IMR-90 (cell line): ENCODE measurements around the gene RNF224. TPM values are rescaled to one million over a fixed set of nuclear protein-coding genes. Genes with fewer than 3 reads are reported as not detected.
"Not testable (repeated sequence)": the region's sequence is repeated elsewhere in the genome, so short reads cannot be mapped to it uniquely, and the experiment has no call there.

ENCODE experiments used
- ATAC-seq: fragments of 200-7000 bp; cut with Tn5 transposase; 2 replicates; pipeline ENCODE4 v1.9.1; 2020; ENCODE audit warnings: low read depth, mild to moderate bottlenecking, moderate library complexity
- BruUV-seq: library from RNA; stranded (reverse); fragments of 400-500 nt; replicated peaks from 2 replicates; lab custom pipeline; 2021; lab: Mats Ljungman, UMichigan
- CTCF ChIA-PET: fragments of 300-600 bp; formaldehyde crosslinking; extraction: SDS; loops from one replicate; lab custom pipeline; 2021; ENCODE audit warnings: antibody characterized with exemption; lab: Yijun Ruan, JAX
- POLR2A ChIA-PET: fragments of 300-600 bp; sonication (Branson Sonifier 250); formaldehyde crosslinking; loops from one replicate; lab custom pipeline; 2022; ENCODE audit warnings: antibody characterized with exemption; ENCODE audit not compliant: unreplicated experiment; lab: Charles Lee
- DNase-seq: peaks from one replicate; pipeline ENCODE4 v3.0.0; 2013
- H2AFZ ChIP-seq: replicated peaks from 2 replicates; pipeline ENCODE3; 2013; ENCODE audit warnings: low read length, mild to moderate bottlenecking; ENCODE audit not compliant: poor library complexity
- H2AK5ac ChIP-seq: 2 replicates; pipeline ENCODE4 v1.6.1; 2013; ENCODE audit warnings: low read depth, low read length, inconsistent platforms
- H2AK9ac ChIP-seq: replicated peaks from 2 replicates; pipeline ENCODE3; 2013; ENCODE audit warnings: mild to moderate bottlenecking, low read depth, low read length, moderate library complexity; ENCODE audit not compliant: poor library complexity
- H2BK120ac ChIP-seq: 2 replicates; pipeline ENCODE4 v1.6.1; 2013; ENCODE audit warnings: low read depth, low read length, inconsistent platforms
- H2BK15ac ChIP-seq: 3 replicates; pipeline ENCODE4 v1.6.1; 2013; ENCODE audit warnings: low read depth, low read length, inconsistent platforms
- H2BK20ac ChIP-seq: 2 replicates; pipeline ENCODE4 v1.6.1; 2013; ENCODE audit warnings: low read depth, mild to moderate bottlenecking, inconsistent platforms, low read length, moderate library complexity
- H2BK5ac ChIP-seq: 2 replicates; pipeline ENCODE4 v1.6.1; 2013; ENCODE audit warnings: mild to moderate bottlenecking, low read depth, low read length, inconsistent platforms; ENCODE audit not compliant: poor library complexity, severe bottlenecking
- H3K14ac ChIP-seq: replicated peaks from 2 replicates; pipeline ENCODE4 v1.6.1; 2013; ENCODE audit warnings: low read depth, low read length, inconsistent platforms
- H3K18ac ChIP-seq: 2 replicates; pipeline ENCODE4 v1.6.1; 2013; ENCODE audit warnings: low read depth, low read length, control low read depth
- H3K23ac ChIP-seq: 2 replicates; pipeline ENCODE4 v1.6.1; 2013; ENCODE audit warnings: low read depth, low read length, inconsistent platforms
- H3K27ac ChIP-seq: 2 replicates; pipeline ENCODE4 v1.5.1; 2013; ENCODE audit warnings: mild to moderate bottlenecking, control low read depth, low read length; ENCODE audit not compliant: insufficient read depth
- H3K27me3 ChIP-seq: 2 replicates; pipeline ENCODE4 v1.6.1; 2013; ENCODE audit warnings: low read length; ENCODE audit not compliant: control insufficient read depth, insufficient read depth
- H3K36me3 ChIP-seq: 2 replicates; pipeline ENCODE4 v1.6.1; 2013; ENCODE audit warnings: low read length, mixed read lengths; ENCODE audit not compliant: control insufficient read depth, insufficient read depth
- H3K4ac ChIP-seq: 2 replicates; pipeline ENCODE4 v1.6.1; 2013; ENCODE audit warnings: low read depth, low read length, inconsistent platforms
- H3K4me1 ChIP-seq: 2 replicates; pipeline ENCODE4 v1.6.1; 2013; ENCODE audit warnings: low read length, mixed read lengths; ENCODE audit not compliant: control insufficient read depth, insufficient read depth
- H3K4me2 ChIP-seq: 2 replicates; pipeline ENCODE4 v1.6.1; 2013; ENCODE audit warnings: low read depth, mild to moderate bottlenecking, control low read depth, low read length, moderate library complexity
- H3K4me3 ChIP-seq: 2 replicates; pipeline ENCODE4 v1.5.1; 2013; ENCODE audit warnings: low read depth, mild to moderate bottlenecking, control low read depth, low read length, moderate library complexity; ENCODE audit not compliant: insufficient read depth
- H3K56ac ChIP-seq: 2 replicates; pipeline ENCODE4 v1.6.1; 2013; ENCODE audit warnings: low read length, inconsistent platforms; ENCODE audit not compliant: insufficient read depth; ENCODE audit errors: extremely low read depth
- H3K79me1 ChIP-seq, 2 experiments: 2 replicates each; pipeline ENCODE4 v1.6.1; 2013; ENCODE audit warnings: low read length in 2 of 2, inconsistent platforms in 1 of 2, low read depth in 1 of 2
- H3K9ac ChIP-seq: 2 replicates; pipeline ENCODE4 v1.6.1; 2013; ENCODE audit warnings: low read depth, low read length, control low read depth
- H3K9me1 ChIP-seq: 2 replicates; pipeline ENCODE4 v1.6.1; 2013; ENCODE audit warnings: low read length, inconsistent platforms; ENCODE audit not compliant: insufficient read depth
- H3K9me3 ChIP-seq: 2 replicates; pipeline ENCODE4 v1.6.1; 2013; ENCODE audit warnings: low read length; ENCODE audit not compliant: control insufficient read depth, insufficient read depth
- H4K20me1 ChIP-seq: 2 replicates; pipeline ENCODE4 v1.6.1; 2013; ENCODE audit warnings: low read length, inconsistent platforms; ENCODE audit not compliant: insufficient read depth
- H4K5ac ChIP-seq: 2 replicates; pipeline ENCODE4 v1.6.1; 2013; ENCODE audit warnings: mild to moderate bottlenecking, low read depth, low read length, control low read depth
- H4K8ac ChIP-seq, 2 experiments: 2 replicates each; pipeline ENCODE4 v1.6.1; 2013; ENCODE audit warnings: low read depth in 2 of 2, low read length in 2 of 2, control low read depth in 1 of 2, inconsistent platforms in 1 of 2
- H4K91ac ChIP-seq: 2 replicates; pipeline ENCODE4 v1.6.1; 2013; ENCODE audit warnings: low read depth, low read length, inconsistent platforms; ENCODE audit not compliant: insufficient read depth
- FOS ChIP-seq: fragments of 150-350 bp; IDR thresholded peaks from 2 replicates; pipeline ENCODE4 v1.6.1; 2016; ENCODE audit warnings: low read depth, low read length
- POLR2A ChIP-seq: IDR thresholded peaks from 2 replicates; pipeline ENCODE4 v1.6.1; 2012; ENCODE audit warnings: mild to moderate bottlenecking, low read depth, low read length
- RFX5 ChIP-seq: IDR thresholded peaks from 2 replicates; pipeline ENCODE4 v1.8.0; 2012; ENCODE audit warnings: low read depth, mild to moderate bottlenecking, low read length, moderate library complexity
- WGBS, 2 experiments: methylation state at CpG; one replicate each; pipeline versions ENCODE4 v1.1.5 to v1.1.7; 2013; ENCODE audit warnings: missing lambda C conversion rate in 2 of 2; ENCODE audit not compliant: insufficient read length in 1 of 2; ENCODE audit errors: extremely low coverage in 2 of 2; 5-methylcytosine and 5-hydroxymethylcytosine counted together
- dilution Hi-C: fragments of 300-500 bp; cut with HindIII; formaldehyde crosslinking; loops from one replicate; pipeline ENCODE4 v1.14.3; 2018; ENCODE audit warnings: low sequenced_read_pairs; ENCODE audit not compliant: unreplicated experiment
- in situ Hi-C: fragments of 300-500 bp; cut with MboI; formaldehyde crosslinking; loops from 3 replicates; pipeline ENCODE4 v1.14.3; 2019; ENCODE audit warnings: low sequenced_read_pairs, inconsistent platforms, mixed read lengths
- intact Hi-C: fragments of 100-400 bp; cut with micrococcal nuclease; formaldehyde crosslinking; loops from 2 replicates; pipeline ENCODE4 v1.10.0; 2022
- polyA plus RNA-seq, 3 experiments: library from polyadenylated mRNA; depleted of rRNA; stranded (reverse); fragments of >200 nt; gene quantifications; 2 replicates each; pipeline ENCODE4 v1.2.3, GENCODE V29; 2012; ENCODE audit warnings: low replicate concordance in 1 of 3
- total RNA-seq: library from RNA; depleted of rRNA; stranded (reverse); fragments of >200 nt; gene quantifications from 2 replicates; pipeline ENCODE4 v1.2.3, GENCODE V29; 2012

Gene RNF224
- total and polyA plus RNA-seq, 2 of the 4 experiments (the other 2 are of a cell fraction) = not detected

DNA sequence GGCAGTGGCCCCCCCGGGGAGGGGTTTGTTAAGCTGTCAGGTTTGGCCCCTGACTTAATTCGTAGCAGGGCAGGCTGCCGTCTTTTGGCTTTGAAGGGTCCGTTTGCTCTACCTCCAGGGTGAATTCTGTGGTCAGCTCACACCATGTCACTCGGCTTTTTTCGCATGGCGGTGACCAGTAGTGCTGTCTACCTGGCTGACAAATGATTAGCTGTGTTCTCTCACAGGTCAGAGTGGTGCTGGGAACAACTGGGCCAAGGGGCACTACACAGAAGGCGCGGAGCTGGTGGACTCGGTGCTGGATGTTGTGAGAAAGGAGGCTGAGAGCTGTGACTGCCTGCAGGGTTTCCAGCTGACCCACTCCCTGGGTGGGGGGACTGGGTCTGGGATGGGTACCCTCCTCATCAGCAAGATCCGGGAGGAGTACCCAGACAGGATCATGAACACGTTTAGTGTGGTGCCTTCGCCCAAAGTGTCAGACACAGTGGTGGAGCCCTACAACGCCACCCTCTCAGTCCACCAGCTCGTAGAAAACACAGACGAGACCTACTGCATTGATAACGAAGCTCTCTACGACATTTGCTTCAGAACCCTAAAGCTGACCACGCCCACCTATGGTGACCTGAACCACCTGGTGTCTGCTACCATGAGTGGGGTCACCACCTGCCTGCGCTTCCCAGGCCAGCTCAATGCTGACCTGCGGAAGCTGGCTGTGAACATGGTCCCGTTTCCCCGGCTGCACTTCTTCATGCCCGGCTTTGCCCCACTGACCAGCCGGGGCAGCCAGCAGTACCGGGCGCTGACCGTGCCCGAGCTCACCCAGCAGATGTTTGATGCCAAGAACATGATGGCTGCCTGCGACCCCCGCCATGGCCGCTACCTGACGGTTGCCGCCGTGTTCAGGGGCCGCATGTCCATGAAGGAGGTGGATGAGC, 15.2 kb downstream of the RNF224 start:
- Histone ChIP-seq H3K4me3 (peak overlapping the region; percentile 50), H3K27me3 (no peaks in the 10 kb centered on the region), H3K23ac (peak overlapping the region; percentile 14), H4K20me1 (peaks cover 36% of the 10 kb centered on the region), H2BK20ac (no peak overlapping the region), H3K9ac (peak overlapping the region; percentile 90), H2BK15ac (no peak overlapping the region), H3K27ac (peak overlapping the region; percentile 77; the same call in 1 of the 2 replicates), H3K4me1 (peaks cover 9% of the 10 kb centered on the region; the same call in 1 of the 2 replicates), H3K36me3 (peaks cover 19% of the 10 kb centered on the region), H3K56ac (peak overlapping the region; percentile 59), H2BK120ac (no peak overlapping the region), H3K4me2 (peak overlapping the region; percentile 94), H4K8ac (no peak overlapping the region), H3K18ac (no peak overlapping the region), H3K14ac (peak overlapping the region; percentile 48; the same call in 1 of the 2 replicates), H4K91ac (no peak overlapping the region), H3K9me3 (no peaks in the 10 kb centered on the region), H2AK9ac (no peak overlapping the region), H3K79me1 (peaks cover 9 to 44% of the 10 kb centered on the region in 2 experiments; a peak in 3 of 4 replicates), H3K9me1 (peaks cover 4% of the 10 kb centered on the region), H4K5ac (no peak overlapping the region), H3K4ac (no peak overlapping the region), H2AK5ac (no peak overlapping the region; the same call in 1 of the 2 replicates), H2AFZ (no peak overlapping the region), H2BK5ac (no peak overlapping the region)
- in situ Hi-C loops = no loop called here
- no peak for TF ChIP-seq POLR2A
- no peak for TF ChIP-seq FOS
- TF ChIP-seq RFX5 = no peak
- ChIA-PET CTCF (no interaction called here), POLR2A (no interaction called here)
- ATAC-seq (no peak), DNase-seq (no peak)
- no TSS peak for BruUV-seq
- intact Hi-C loops = no loop called here
- dilution Hi-C loops = no loop called here
- WGBS, 2 experiments = 62% methylated on average over 17 of the region's 36 CpGs; no CpG with 5 or more reads in 1 of the 2 experiments

DNA sequence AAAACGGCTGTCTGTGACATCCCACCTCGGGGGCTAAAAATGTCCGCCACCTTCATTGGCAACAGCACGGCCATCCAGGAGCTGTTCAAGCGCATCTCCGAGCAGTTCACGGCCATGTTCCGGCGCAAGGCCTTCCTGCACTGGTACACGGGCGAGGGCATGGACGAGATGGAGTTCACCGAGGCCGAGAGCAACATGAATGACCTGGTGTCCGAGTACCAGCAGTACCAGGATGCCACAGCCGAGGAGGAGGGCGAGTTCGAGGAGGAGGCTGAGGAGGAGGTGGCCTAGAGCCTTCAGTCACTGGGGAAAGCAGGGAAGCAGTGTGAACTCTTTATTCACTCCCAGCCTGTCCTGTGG, 15.9 kb downstream of the RNF224 start:
- H2BK20ac ChIP-seq, POLR2A ChIA-PET, in situ Hi-C loops, H2BK5ac ChIP-seq, H3K56ac ChIP-seq, H4K91ac ChIP-seq, dilution Hi-C loops, H3K4me3 ChIP-seq, ATAC-seq, BruUV-seq, H3K14ac ChIP-seq, H3K18ac ChIP-seq, H2AK5ac ChIP-seq, H3K9ac ChIP-seq, H3K4ac ChIP-seq, H3K9me3 ChIP-seq, H3K27ac ChIP-seq, H3K4me1 ChIP-seq, H2AFZ ChIP-seq, H4K8ac ChIP-seq, H2BK15ac ChIP-seq, H3K4me2 ChIP-seq, DNase-seq, CTCF ChIA-PET, H4K5ac ChIP-seq, H3K9me1 ChIP-seq, H3K27me3 ChIP-seq, intact Hi-C loops, H2BK120ac ChIP-seq: not testable (repeated sequence)
- Histone ChIP-seq H3K79me1 (peaks cover 8 to 37% of the 10 kb centered on the region in 2 experiments; a peak in 3 of 4 replicates), H3K36me3 (peaks cover 19% of the 10 kb centered on the region), H3K23ac (peak overlapping the region; percentile 64; the same call in 1 of the 2 replicates), H2AK9ac (peak overlapping the region; percentile 81), H4K20me1 (peaks cover 35% of the 10 kb centered on the region)
- WGBS, 2 experiments = 85% methylated on average over 3 of the region's 18 CpGs; no CpG with 5 or more reads in 1 of the 2 experiments
